GM21526 (cell line): ENCODE data around the gene RRAGD.

Experiments
- ATAC-seq: cut with Tn5 transposase; IDR thresholded peaks from one replicate; pipeline ENCODE4 v1.9.1; 2021; ENCODE audit warnings: moderate library complexity; ENCODE audit not compliant: unreplicated experiment, low FRiP score

The RRAGD gene

DNA sequence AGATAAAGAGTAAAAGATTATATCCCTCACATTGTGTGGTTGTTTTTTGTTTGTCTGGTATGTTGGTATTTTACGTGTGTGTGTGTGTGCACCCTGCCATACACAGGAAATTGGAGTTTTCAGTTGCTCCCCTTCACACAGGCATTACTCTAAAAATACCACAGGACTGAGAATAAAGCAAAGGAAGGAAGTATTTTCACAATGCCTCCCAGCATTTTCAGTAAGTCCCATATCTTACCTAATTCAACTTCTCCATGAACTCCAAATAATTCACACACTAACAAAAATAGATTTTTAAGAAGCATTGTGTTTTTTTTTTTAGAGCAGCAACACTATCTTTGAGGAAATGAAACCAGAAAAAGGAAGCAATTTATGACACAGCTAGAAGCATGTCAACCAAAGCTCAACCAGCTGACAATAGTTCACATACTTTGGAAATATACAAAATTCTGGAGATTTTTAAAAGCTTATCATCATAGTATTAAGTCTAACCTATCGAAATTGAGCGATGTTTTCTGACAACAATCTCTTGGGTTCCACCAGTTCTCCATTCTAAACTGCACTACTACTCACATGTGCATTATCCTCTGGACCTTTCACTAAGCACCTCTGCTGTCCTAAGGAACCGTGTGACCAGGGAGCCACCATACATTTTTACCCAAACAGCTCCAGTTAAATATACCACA lies 61.6 kb downstream of the RRAGD start:
- ATAC-seq, result peak; percentile 38

- no peak for ATAC-seq
Measured at GRCh38 chr6:89348372-89348771, 63.7 kb downstream of the RRAGD start.

DNA sequence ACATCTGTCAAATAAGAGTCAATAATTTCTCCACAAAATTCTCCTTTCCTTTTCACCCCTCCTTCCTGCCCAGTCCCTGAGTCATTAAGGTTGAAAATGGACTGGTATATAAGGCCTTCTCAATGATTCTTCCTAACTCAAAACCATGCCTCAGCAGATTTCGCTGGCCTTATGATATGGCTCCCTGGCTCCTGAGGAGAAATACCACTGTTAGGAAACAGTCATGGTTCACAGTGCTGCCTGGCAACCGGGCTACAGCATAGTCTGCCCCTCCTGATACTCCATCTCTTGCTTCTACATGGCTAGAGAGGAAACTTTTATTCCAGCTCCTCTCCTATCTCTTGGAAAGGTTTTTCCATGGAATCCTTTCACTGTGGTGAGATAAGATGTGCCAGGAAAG lies 64.2 kb downstream of the RRAGD start:
- ATAC-seq, result no peak

DNA sequence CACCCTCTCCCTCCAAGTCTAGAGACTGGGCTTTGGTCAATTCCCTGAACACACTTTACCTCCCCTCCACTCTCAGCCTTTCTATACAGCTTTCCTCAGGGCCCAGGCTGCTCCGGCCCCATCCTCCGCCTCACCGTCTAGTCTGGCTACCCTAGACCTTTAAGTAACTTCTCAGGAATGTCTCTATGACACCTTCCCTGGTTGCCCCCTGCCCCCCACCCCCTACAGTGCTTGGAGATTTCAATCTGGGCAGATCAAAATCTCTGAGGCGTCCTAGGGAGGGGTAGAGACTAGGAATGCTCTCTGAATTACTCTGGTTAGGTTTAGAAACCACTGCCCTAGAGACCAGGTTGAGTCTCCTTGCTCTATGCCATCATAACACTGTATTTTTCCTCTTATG lies 65.6 kb downstream of the RRAGD start:
- ATAC-seq, result no peak

GRCh38 chr6:89339565-89339964 lies 72.5 kb downstream of the RRAGD start:
- ATAC-seq, result no peak

- ATAC-seq, result no peak
Measured at GRCh38 chr6:89335164-89335563, 76.9 kb downstream of the RRAGD start.

DNA sequence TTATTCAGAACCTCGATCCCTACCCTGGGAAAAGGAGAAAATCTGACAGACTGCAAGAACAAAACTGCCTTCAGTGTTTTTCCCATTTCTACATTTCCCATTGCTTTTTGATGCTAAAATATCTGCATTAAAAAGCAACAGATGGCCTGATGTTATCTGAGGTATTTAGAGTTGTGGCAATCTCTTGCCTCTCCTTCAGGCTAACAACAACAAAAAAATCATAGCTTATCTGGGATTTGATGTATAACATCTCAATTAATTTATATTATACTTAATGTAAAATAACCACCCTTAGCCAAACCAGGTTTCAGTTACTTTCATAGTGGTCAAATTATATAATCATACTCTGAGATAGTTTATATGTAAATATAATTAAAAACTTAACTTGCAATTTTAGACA lies 81.2 kb downstream of the RRAGD start:
- ATAC-seq, result no peak

DNA sequence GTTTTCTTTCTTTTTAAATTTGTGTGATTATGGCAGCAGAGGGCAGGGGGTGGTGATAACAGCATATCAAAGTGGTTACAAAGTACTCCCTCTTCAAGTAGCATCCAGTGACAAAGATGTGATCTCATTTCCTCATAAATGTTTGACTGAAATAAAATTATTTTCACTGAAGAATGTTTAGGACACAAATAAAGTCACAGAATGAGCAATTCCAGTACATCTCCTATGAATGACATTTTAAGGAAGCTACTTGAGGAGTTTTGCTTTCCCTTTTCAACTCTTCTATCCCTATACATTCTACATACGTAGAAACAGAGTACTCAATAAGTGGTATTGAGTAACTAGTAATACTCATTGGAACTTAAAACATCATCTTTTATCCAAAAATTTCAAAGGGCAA lies 83.1 kb downstream of the RRAGD start:
- ATAC-seq, result no peak

DNA sequence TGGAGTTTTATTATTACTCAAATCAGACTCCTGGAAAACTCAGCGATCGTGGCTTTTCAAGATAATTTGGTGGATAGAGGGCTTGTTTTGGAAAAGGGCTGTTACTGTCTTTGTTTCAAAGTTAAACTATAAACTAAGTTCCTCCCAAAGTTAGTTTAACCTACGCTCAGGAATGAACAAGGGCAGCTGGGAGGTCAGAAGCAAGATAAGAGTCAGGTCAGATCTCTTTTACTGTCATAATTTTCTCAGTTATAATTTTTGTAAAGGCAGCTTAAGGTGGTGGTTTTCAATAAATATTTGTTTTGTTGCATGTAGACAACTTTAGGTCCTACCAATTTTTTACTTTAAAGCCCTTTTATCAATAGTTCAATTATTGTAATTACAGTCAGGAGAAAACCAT lies 87.8 kb downstream of the RRAGD start:
- ATAC-seq, result no peak

GRCh38 chr6:89323511-89323971 lies 88.5 kb downstream of the RRAGD start:
- ATAC-seq, result no peak

DNA sequence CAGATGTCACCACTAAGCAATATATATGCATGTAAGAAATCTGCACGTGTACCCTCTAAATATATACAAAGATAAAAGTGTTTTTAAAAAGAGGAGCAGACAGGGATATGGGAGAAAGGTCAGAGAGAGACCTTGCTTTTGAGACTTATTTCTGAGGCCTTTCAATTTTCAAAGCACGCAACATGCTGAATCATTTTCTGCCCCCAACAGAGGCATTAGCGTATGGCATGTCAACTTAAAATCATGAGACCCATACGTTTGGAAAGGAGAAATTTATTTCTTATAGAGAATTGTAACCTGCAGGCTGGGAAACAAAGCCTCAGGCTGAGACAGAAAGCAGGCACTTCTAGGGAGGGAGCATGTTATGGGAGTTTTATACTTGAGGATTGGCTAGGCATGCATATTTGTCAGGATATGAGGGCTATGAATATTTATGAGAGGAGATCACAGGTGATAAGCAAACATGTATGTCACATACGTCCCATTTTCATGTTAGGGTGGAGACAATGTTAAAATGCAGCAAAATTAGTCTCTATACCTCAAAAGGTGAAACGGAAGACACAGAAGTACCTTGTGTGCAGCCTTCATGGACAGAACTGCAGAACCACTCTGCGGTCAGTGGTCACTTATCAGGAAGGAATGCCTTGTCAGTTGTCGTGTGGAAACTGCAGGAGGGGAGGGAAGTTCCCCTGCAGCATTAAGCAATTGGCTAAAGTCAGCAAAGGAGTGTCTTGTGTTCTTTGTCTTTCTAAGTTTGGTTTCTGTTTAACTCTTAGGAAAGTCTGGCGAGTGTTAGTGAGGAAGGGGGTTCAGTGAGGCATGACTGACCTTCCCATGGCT lies 90.7 kb downstream of the RRAGD start:
- ATAC-seq, result no peak

- no peak for ATAC-seq
Measured at GRCh38 chr6:89320012-89320559, 92.0 kb downstream of the RRAGD start.

GRCh38 chr6:89317067-89317466 lies 95.0 kb downstream of the RRAGD start:
- no peak for ATAC-seq

DNA sequence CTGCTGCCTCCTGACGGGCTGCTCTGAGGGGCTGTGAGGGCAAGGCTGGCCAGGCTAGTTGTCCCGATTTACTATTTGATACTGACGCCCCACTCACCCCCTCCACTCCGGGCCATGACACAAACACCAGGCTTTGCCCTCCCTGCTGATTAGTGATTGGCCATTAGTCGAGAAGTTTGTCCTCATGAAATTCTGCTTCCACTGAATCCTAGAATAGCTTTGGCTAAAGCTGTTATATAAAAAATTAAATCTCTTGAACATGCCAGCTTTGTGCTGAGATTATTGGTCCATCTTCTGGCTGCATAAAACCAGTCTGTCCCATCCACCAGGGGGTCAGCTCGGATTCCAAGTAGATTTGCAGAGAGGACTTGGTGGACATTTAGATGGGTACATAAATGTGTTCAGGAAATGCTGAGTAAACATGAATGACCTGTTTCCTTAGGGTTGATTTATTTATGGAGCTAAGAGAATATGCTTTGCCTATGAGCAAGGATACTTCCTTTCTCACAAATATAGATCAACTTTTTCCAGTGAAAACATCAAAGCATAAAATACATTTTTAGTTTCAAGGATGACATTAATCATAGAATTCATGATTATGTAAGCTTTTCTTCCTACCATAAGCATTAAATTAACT lies 96.7 kb downstream of the RRAGD start, which contains the start of gene GABRR2:
Gene GABRR2 (minus strand): TSS at position 51 of the 637 bp plus-strand sequence. CDS start 134 bp downstream, outside the sequence.
- ATAC-seq, result no peak

DNA sequence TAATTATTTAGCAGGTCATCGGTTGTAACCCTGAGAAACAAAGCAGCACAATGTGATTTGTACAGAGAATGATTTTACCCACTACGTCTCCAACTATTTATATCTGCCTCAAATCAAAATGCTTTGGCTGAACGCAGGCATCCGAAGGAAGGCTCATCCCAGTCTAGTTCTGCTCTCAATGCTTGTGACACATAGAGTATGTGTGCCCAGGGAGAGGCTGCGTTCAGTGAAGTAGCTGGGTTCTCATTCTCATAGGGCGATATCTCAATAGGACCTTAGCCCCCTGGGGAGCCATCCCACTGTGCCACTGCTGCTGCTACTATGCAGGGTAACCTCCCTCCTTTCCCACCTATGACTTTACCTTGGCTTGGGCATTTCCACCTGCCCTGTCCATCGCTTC lies 97.4 kb downstream of the RRAGD start:
- ATAC-seq, result no peak
